MG63 (cell line): ENCODE measurements around the gene CNTNAP5. TPM values are rescaled to one million over a fixed set of nuclear protein-coding genes. Genes with fewer than 3 reads are reported as not detected.

ENCODE experiments used
- DNase-seq: peaks from one replicate; pipeline ENCODE4 v3.0.0-alpha.2; 2020
- H3K27me3 ChIP-seq: fragments of 250-450 bp; sonication (Bioruptor Pico); 2 replicates; pipeline ENCODE4 v1.5.1; 2020; ENCODE audit warnings: mild to moderate bottlenecking, moderate library complexity
- H3K36me3 ChIP-seq: fragments of 250-450 bp; sonication (Bioruptor Pico); 2 replicates; pipeline ENCODE4 v1.5.1; 2020; ENCODE audit warnings: mild to moderate bottlenecking, moderate library complexity
- H3K4me3 ChIP-seq: fragments of 250-450 bp; sonication (Bioruptor Pico); 2 replicates; pipeline ENCODE4 v1.5.1; 2020; ENCODE audit warnings: mild to moderate bottlenecking, moderate library complexity
- H3K9me3 ChIP-seq: fragments of 250-450 bp; sonication (Bioruptor Pico); 2 replicates; pipeline ENCODE4 v1.5.1; 2020; ENCODE audit warnings: mild to moderate bottlenecking, moderate library complexity
- total RNA-seq: library from RNA; depleted of rRNA; stranded (reverse); fragments of >200 nt; shearing (Covaris generic); gene quantifications from 2 replicates; pipeline ENCODE4 v1.2.3, GENCODE V29; 2014; ENCODE audit warnings: low replicate concordance

Gene CNTNAP5
- total RNA-seq, 1 experiment from 2014 or later: not detected

GRCh38 chr2:124610866-124611265 lies 585.8 kb downstream of the CNTNAP5 start:
- no peak for DNase-seq
- no peaks in the 10 kb centered on the region for H3K9me3 ChIP-seq
- no peaks in the 10 kb centered on the region for H3K36me3 ChIP-seq
- no peaks in the 10 kb centered on the region for H3K27me3 ChIP-seq
- H3K4me3 ChIP-seq: no peak overlapping the region

GRCh38 chr2:124623560-124623959 lies 598.5 kb downstream of the CNTNAP5 start:
- Histone ChIP-seq H3K27me3 (no peaks in the 10 kb centered on the region), H3K4me3 (no peak overlapping the region), H3K9me3 (no peaks in the 10 kb centered on the region), H3K36me3 (no peaks in the 10 kb centered on the region)
- no peak for DNase-seq

- no peaks in the 10 kb centered on the region for H3K27me3 ChIP-seq
- H3K4me3 ChIP-seq: no peak overlapping the region
- no peaks in the 10 kb centered on the region for H3K9me3 ChIP-seq
- DNase-seq: no peak
- no peaks in the 10 kb centered on the region for H3K36me3 ChIP-seq
Measured at GRCh38 chr2:124625561-124625960, 600.5 kb downstream of the CNTNAP5 start.

- Histone ChIP-seq H3K36me3 (no peaks in the 10 kb centered on the region), H3K27me3 (no peaks in the 10 kb centered on the region), H3K9me3 (no peaks in the 10 kb centered on the region), H3K4me3 (no peak overlapping the region)
- DNase-seq: no peak
Measured at GRCh38 chr2:124626993-124627392, 601.9 kb downstream of the CNTNAP5 start.

GRCh38 chr2:124633812-124634211 lies 608.7 kb downstream of the CNTNAP5 start:
- DNase-seq: no peak
- no peaks in the 10 kb centered on the region for H3K9me3 ChIP-seq
- no peak overlapping the region for H3K4me3 ChIP-seq
- no peaks in the 10 kb centered on the region for H3K36me3 ChIP-seq
- H3K27me3 ChIP-seq: no peaks in the 10 kb centered on the region

- Histone ChIP-seq H3K4me3 (no peak overlapping the region), H3K9me3 (no peaks in the 10 kb centered on the region), H3K27me3 (no peaks in the 10 kb centered on the region), H3K36me3 (no peaks in the 10 kb centered on the region)
- no peak for DNase-seq
Measured at GRCh38 chr2:124639524-124639923, 614.4 kb downstream of the CNTNAP5 start.

GRCh38 chr2:124640221-124640750 lies 615.2 kb downstream of the CNTNAP5 start:
- H3K4me3 ChIP-seq: no peak overlapping the region
- no peaks in the 10 kb centered on the region for H3K36me3 ChIP-seq
- DNase-seq: no peak
- no peaks in the 10 kb centered on the region for H3K27me3 ChIP-seq
- H3K9me3 ChIP-seq: no peaks in the 10 kb centered on the region

GRCh38 chr2:124646166-124646815 lies 621.2 kb downstream of the CNTNAP5 start:
- Histone ChIP-seq H3K9me3 (no peaks in the 10 kb centered on the region), H3K36me3 (no peaks in the 10 kb centered on the region), H3K27me3 (no peaks in the 10 kb centered on the region), H3K4me3 (no peak overlapping the region)
- DNase-seq: no peak

GRCh38 chr2:124647245-124647644 lies 622.2 kb downstream of the CNTNAP5 start:
- DNase-seq: no peak
- Histone ChIP-seq H3K9me3 (no peaks in the 10 kb centered on the region), H3K36me3 (no peaks in the 10 kb centered on the region), H3K27me3 (no peaks in the 10 kb centered on the region), H3K4me3 (no peak overlapping the region)

GRCh38 chr2:124647663-124648062 lies 622.6 kb downstream of the CNTNAP5 start:
- H3K9me3 ChIP-seq: no peaks in the 10 kb centered on the region
- no peak overlapping the region for H3K4me3 ChIP-seq
- H3K36me3 ChIP-seq: no peaks in the 10 kb centered on the region
- no peaks in the 10 kb centered on the region for H3K27me3 ChIP-seq
- DNase-seq: no peak

GRCh38 chr2:124649001-124649400 lies 623.9 kb downstream of the CNTNAP5 start:
- Histone ChIP-seq H3K4me3 (no peak overlapping the region), H3K27me3 (no peaks in the 10 kb centered on the region), H3K9me3 (no peaks in the 10 kb centered on the region), H3K36me3 (no peaks in the 10 kb centered on the region)
- DNase-seq: no peak

GRCh38 chr2:124652099-124652498 lies 627.0 kb downstream of the CNTNAP5 start:
- Histone ChIP-seq H3K36me3 (no peaks in the 10 kb centered on the region), H3K9me3 (no peaks in the 10 kb centered on the region), H3K4me3 (no peak overlapping the region), H3K27me3 (no peaks in the 10 kb centered on the region)
- DNase-seq: no peak

GRCh38 chr2:124658373-124658772 lies 633.3 kb downstream of the CNTNAP5 start:
- H3K36me3 ChIP-seq: no peaks in the 10 kb centered on the region
- H3K4me3 ChIP-seq: no peak overlapping the region
- no peaks in the 10 kb centered on the region for H3K9me3 ChIP-seq
- H3K27me3 ChIP-seq: no peaks in the 10 kb centered on the region
- DNase-seq: no peak

GRCh38 chr2:124661558-124661957 lies 636.5 kb downstream of the CNTNAP5 start:
- Histone ChIP-seq H3K4me3 (no peak overlapping the region), H3K27me3 (no peaks in the 10 kb centered on the region), H3K9me3 (no peaks in the 10 kb centered on the region), H3K36me3 (no peaks in the 10 kb centered on the region)
- DNase-seq: no peak

GRCh38 chr2:124662946-124663644 lies 638.0 kb downstream of the CNTNAP5 start:
- Histone ChIP-seq H3K36me3 (no peaks in the 10 kb centered on the region), H3K9me3 (no peaks in the 10 kb centered on the region), H3K4me3 (no peak overlapping the region), H3K27me3 (no peaks in the 10 kb centered on the region)
- no peak for DNase-seq

- Histone ChIP-seq H3K9me3 (no peaks in the 10 kb centered on the region), H3K36me3 (no peaks in the 10 kb centered on the region), H3K27me3 (no peaks in the 10 kb centered on the region), H3K4me3 (no peak overlapping the region)
- DNase-seq: no peak
Measured at GRCh38 chr2:124663645-124663997, 638.5 kb downstream of the CNTNAP5 start.

GRCh38 chr2:124664363-124664762 lies 639.3 kb downstream of the CNTNAP5 start:
- Histone ChIP-seq H3K4me3 (no peak overlapping the region), H3K36me3 (no peaks in the 10 kb centered on the region), H3K9me3 (no peaks in the 10 kb centered on the region), H3K27me3 (no peaks in the 10 kb centered on the region)
- DNase-seq: no peak

GRCh38 chr2:124666976-124667375 lies 641.9 kb downstream of the CNTNAP5 start:
- Histone ChIP-seq H3K4me3 (no peak overlapping the region), H3K9me3 (no peaks in the 10 kb centered on the region), H3K27me3 (no peaks in the 10 kb centered on the region), H3K36me3 (no peaks in the 10 kb centered on the region)
- no peak for DNase-seq
